GM21528 (cell line): ENCODE measurements around the gene PRMT5.
"Not testable (repeated sequence)": the region's sequence is repeated elsewhere in the genome, so short reads cannot be mapped to it uniquely, and the experiment has no call there.

Experiments used
- ATAC-seq: cut with Tn5 transposase; IDR thresholded peaks from one replicate; pipeline ENCODE4 v1.9.1; 2021; ENCODE audit warnings: mild to moderate bottlenecking, moderate library complexity; ENCODE audit not compliant: unreplicated experiment, low FRiP score

PRMT5 gene

GRCh38 chr14:22935156-22935555 is 6.0 kb upstream of the PRMT5 start:
- no peak for ATAC-seq

DNA sequence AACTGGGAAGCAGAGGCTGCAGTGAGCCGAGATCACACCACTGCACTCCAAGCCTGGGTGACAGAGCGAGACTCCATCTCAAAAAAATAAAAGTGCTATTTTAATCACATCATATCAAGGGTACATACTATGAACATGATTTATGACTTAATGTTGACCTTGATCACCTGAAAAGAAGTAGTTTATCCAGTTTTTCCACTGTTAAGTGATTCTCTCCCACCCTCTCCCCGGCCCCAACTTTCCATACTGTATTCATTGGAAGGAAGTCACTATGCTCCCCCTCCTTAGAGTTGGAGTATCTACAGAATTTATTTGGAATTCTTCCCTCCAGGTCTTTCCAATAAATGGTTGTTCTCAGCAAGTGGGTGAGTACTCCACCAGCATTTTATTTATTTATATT is 3.0 kb upstream of the PRMT5 start:
- ATAC-seq: no peak

- ATAC-seq: no peak
These were observed 787 bp upstream of the PRMT5 start for GRCh38 chr14:22929961-22930364.

- ATAC-seq: no peak
These were observed 706 bp downstream of the PRMT5 start for GRCh38 chr14:22928237-22929103.

DNA sequence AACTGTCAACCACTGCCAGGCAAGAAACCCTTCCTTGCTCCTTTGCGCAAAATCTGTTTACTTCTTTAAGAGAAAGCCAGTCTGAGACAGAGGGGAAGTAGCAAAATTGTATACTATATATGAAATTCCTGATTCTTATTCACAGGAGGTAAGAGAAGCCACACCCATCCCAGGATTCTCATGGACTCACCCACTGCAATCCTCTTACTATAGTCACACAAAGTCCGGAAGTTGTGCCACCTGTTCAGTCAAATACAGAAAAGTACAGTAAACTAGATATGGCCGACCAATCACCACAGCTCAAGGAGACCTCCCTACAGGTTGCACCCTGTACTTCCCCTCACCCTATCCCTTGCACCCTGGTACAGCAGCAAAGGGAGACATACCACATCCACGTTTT is 2.9 kb downstream of the PRMT5 start:
- ATAC-seq: no peak

- no peak for ATAC-seq
These were observed 3.7 kb downstream of the PRMT5 start for GRCh38 chr14:22925513-22925912.

DNA sequence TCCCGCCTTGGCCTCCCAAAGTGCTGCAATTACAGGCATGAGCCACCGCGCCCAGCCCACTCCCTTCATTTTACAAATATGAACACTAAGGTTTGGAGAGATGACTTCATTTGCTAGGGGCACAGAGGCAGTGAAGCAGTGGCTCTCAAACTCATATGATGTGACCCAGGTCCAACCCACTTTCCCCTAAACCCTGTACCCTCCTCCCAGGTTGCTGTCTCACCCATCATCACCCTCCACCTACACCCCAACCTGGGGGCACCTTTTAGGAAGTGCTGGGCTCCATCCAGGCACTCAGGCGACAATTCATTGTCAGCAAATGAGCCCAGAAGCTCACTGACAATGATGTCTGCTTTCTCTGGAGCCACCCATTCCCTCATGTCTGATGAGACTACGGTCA is 5.4 kb downstream of the PRMT5 start:
- ATAC-seq: no peak

GRCh38 chr14:22922294-22922693 is 6.9 kb downstream of the PRMT5 start:
- no peak for ATAC-seq

DNA sequence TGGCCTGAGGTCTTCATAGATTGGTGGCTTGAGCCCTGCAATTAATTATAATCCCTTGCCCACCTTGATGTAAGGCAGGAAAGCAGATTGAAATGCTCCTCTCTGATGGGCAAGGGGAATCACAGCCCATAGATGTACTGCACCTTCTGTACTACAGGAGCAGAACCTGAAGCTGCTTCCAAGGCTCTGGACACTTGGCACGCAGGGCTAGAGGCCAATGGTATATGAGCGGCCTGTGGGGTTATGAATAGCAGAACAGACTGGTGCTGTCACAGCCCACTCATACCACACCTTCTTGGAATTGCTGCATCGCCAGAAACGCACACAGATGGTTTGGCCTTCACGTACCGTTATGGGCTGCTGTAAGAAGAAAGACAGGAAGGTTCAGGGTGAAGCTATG is 8.5 kb downstream of the PRMT5 start:
- no peak for ATAC-seq

DNA sequence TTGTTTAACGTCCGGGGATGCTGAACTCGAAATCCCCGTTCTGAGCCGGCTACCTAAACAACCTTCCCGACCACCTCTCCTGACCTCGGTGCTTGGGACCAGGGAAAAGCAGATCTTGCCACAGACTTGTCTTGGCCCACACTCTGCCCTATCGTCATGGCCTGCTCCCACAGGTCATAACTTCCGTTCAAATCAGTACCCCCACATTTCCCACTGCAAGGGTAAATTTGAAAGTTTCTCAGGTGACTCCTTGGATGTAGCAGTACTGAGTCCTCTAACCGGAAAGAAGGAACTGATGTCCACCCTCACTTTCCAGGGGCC is 9.6 kb downstream of the PRMT5 start:
- ATAC-seq: peak; percentile 5

DNA sequence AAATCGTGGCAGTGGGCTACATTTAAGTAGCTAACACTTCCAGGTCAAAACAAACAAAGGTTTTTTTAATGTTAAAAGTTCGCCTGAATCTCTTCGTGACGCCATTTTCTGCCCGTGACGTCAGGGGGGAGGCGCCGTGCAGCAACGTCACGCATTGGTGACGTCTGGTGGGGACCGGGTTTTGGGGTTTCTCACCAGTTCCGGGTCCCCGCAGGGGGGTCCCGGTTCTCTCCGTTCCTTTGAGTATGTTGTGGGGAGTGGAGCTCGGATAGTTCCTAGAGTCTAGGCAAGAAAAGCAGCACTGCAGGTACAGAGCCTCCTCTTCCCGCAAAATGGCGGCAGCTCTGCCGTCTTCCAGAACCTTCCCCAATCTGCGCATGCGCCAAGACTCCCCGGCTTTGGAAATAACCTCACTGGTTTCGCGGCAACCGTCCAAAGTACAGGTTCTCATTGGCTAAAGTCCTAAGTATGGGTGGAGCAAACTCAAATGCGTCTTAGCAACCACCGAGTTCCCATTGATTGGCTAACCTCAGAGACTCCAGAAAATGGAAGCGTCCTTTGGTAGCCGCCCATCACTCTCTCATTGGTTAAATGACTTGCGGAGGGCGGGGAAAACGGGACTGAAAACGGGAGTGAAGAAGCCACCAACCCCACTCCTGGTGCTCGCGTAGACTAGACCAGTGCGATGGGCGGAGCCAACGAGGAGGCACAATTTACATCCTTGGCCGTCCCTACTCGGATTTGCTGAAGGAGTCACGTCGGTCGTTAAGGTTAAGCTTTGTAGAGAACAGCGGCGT is 10.2 kb downstream of the PRMT5 start, which contains the start of gene RBM23:
TSS of gene RBM23 (minus strand) at position 346 of the 797 bp plus-strand sequence.
- ATAC-seq: peak; percentile 91

DNA sequence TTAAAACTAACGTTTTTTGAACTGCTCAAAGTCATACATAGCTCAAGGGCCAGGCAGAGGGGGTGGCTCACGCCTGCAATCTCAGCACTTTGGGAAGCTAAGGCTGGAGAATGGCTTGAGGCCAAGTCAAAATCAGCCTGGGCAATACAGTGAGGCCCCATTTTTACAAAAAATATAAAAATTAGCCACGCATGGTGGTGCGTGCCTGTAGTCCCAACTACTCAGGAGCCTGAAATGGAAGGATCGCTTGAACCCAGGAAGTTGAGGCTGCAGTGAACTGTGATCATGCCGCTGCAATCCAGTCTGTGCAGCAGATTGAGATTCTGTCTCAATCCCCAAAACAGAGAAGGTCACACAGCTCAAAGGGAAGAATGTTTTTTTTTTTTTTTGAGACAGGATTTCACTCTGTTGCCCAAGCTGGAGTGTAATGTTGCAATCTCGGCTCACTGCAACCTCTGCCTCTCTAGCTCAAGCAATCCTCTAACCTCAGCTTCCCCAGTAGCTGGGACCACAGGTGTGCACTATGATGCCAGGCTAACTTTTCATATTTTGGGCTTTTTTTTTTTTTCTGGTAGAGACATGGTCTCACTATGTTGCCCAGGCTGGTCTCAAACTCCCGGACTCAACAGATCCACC is 13.2 kb downstream of the PRMT5 start:
- ATAC-seq: no peak

DNA sequence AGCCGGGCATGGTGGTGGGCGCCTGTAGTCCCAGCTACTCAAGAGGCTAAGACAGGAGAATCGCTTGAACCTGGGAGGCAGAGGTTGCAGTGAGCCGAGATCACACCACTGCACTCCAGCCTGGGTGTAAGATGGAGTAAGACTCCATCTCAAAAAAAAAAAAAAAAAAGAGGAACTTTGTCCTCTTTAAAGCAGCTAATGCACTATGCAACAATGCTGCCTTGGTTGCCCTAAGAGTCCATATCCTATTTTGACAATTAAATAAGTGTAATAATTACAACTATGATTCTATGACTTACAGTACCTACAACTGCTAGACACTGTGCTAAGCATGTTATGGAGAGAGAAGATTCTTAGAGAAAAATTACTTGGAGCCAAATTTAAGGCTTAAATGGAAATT is 14.3 kb downstream of the PRMT5 start:
- ATAC-seq: not testable (repeated sequence)

- no peak for ATAC-seq
These were observed 18.3 kb downstream of the PRMT5 start for GRCh38 chr14:22910916-22911315.

DNA sequence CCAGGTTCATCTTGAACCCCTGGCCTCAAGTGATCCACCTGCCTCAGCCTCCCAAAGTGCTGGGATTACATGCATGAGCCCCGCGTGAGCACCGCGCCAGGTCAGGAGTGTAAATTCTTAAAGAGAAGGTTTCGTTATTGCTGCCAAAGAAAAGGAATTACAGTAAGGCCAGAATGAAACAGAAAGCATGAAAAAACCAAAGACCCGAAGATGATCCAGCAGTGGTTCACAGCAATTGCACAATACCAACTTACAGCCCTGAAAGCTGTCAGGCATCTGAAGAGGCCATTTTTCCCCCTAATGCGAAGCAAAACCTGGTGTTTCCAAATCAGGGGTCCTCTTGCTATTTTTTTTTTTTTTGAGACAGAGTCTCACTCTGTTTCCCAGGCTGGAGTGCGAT is 20.6 kb downstream of the PRMT5 start:
- ATAC-seq: no peak

- no peak for ATAC-seq
These were observed 21.7 kb downstream of the PRMT5 start for GRCh38 chr14:22907429-22907828.

DNA sequence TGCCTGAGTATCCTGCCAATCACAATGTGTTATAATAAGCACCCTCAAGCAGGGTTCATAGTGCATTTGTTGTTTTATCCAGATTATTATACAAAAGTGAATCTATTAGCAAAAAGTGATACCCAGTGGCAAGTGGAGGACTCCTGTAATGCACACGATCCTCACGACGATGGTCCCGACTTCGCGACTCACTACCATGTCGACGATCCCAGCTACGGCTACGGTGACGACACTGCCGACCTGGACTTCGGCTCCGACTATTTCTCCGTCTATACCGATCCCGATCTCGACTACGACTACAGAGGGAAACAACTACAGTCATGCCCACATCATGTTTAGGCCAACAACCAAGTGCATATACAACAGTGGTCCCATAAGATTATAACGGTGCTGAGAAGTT is 23.1 kb downstream of the PRMT5 start:
- no peak for ATAC-seq

DNA sequence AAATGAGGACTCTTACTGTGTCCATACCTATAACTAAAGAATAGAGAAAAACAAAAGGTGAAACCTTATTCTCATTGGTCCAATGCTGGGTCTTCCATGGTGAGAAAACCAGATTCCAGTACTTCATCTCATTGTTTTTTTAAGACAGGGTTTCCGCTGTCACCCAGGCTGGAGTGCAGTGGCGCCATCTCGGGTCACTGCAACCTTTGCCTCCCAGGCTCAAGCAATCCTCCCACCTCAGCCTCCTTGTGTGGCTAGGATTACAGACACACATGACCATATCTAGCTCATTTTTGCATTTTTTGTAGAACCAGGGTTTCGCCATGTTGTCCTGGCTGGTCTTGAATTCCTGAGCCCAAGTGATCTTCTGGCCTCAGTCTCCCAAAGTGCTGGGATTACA is 23.5 kb downstream of the PRMT5 start:
- ATAC-seq: no peak

GRCh38 chr14:22903742-22904087 is 25.5 kb downstream of the PRMT5 start:
- ATAC-seq: no peak

DNA sequence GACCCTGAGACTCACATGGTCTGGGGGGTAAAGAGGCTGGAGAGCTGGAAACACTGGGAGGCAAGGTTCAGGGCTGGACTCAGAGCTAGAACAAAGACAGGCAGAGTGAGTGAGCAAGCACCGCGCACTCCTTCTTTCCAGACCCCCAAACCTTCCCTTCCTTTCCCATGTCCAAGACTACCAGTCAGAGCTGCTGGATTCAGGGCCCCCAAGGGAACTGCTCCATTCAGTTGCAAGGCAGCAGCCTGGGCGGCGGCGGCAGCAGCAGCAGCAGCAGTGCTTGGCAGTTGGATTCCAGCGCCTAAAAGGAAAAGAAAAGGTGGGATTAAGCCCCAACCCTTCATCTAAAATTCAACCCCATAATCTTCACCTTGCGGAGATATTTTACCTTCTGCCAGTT is 27.4 kb downstream of the PRMT5 start:
- ATAC-seq: no peak

- no peak for ATAC-seq
These were observed 28.9 kb downstream of the PRMT5 start for GRCh38 chr14:22900081-22900799.
